Transverse colon (tissue), 4 donors: ENCODE measurements around the gene IL12RB2. TPM values are rescaled to one million over a fixed set of nuclear protein-coding genes. Genes with fewer than 3 reads are reported as not detected.

Source experiments
- DNase-seq: peaks from one replicate; pipeline ENCODE4 v3.0.0-alpha.2; 2019
- H3K27ac ChIP-seq, 4 donors: fragments of 200-600 bp; sonication (generic); 2 replicates each; pipeline ENCODE4 v1.5.1; 2016 to 2018; ENCODE audit warnings: inconsistent platforms in 4 of 4
- H3K27me3 ChIP-seq: fragments of 200-600 bp; sonication (generic); 2 replicates; pipeline ENCODE4 v1.5.1; 2017; ENCODE audit warnings: inconsistent platforms
- H3K36me3 ChIP-seq, 4 donors: fragments of 200-600 bp; sonication (generic); 2 replicates each; pipeline ENCODE4 v1.5.1; 2017 to 2019; ENCODE audit warnings: inconsistent platforms in 4 of 4
- H3K4me1 ChIP-seq, 4 donors: fragments of 200-600 bp; sonication (generic); 2 replicates each; pipeline ENCODE4 v1.5.1; 2017 to 2020; ENCODE audit warnings: inconsistent platforms in 4 of 4
- H3K4me3 ChIP-seq, 4 donors: fragments of 200-600 bp; sonication (generic); 1 replicate in 1 of 4; 2 replicates in 3 of 4; pipeline versions ENCODE4 v1.5.1 to v1.6.1; 2017 to 2019; ENCODE audit warnings: inconsistent platforms in 4 of 4
- H3K9me3 ChIP-seq, 2 donors: fragments of 200-600 bp; sonication (generic); 2 replicates each; pipeline ENCODE4 v1.5.1; 2017 to 2019; ENCODE audit warnings: inconsistent platforms in 2 of 2
- EP300 ChIP-seq: sonication (generic); formaldehyde crosslinking; IDR thresholded peaks from one replicate; pipeline ENCODE4 v1.6.1; 2017; ENCODE audit warnings: antibody characterized with exemption, low read depth
- POLR2A ChIP-seq: fragments of 450-650 bp; IDR thresholded peaks from one replicate; pipeline ENCODE4 v1.6.1; 2016; ENCODE audit warnings: antibody characterized with exemption, mild to moderate bottlenecking, moderate library complexity
- POLR2AphosphoS5 ChIP-seq, 3 donors: sonication (generic); formaldehyde crosslinking; IDR thresholded peaks; one replicate each; pipeline ENCODE4 v1.6.1; 2016; ENCODE audit warnings: antibody characterized with exemption in 3 of 3
- WGBS, 2 donors: methylation state at CpG; one replicate each; pipeline ENCODE4 v1.1.5; 2018; ENCODE audit warnings: low coverage in 1 of 2; 5-methylcytosine and 5-hydroxymethylcytosine counted together
- in situ Hi-C, 4 donors: fragments of 200-750 bp; cut with MboI; loops; one replicate each; pipeline versions ENCODE4 v1.15.0 to v1.15.1; 2017; ENCODE audit warnings: low sequenced_read_pairs in 3 of 4, low pct_ligation_motif_present in 1 of 4, low pct_unique_long_range_greater_than_20kb in 1 of 4
- intact Hi-C: fragments of 100-400 bp; cut with DNase I; formaldehyde crosslinking; loops from one replicate; pipeline ENCODE4 v1.15.1; 2023; ENCODE audit warnings: low total_unique reads
- total RNA-seq, 4 donors: library from RNA; depleted of rRNA; stranded (reverse); fragments of >200 nt; gene quantifications; one replicate each; pipeline ENCODE4 v1.1.0, GENCODE V29; 2016
- TF ChIP-seq, protein P1 (sequence below), 5 experiments: fragments of 200-600 bp in 3 of 5; fragments of 450-650 bp in 2 of 5; sonication (generic) in 3 of 5; IDR thresholded peaks; 1 replicate in 2 of 5; 2 replicates in 3 of 5; pipeline ENCODE4 v1.5.1; 2016 to 2017; ENCODE audit warnings: antibody characterized with exemption in 5 of 5, inconsistent platforms in 3 of 5, mild to moderate bottlenecking in 2 of 5, moderate library complexity in 1 of 5

IL12RB2 gene
- total RNA-seq, 4 donors from 2014 or later, result 1.2 to 3.3 TPM; not detected in 2

DNA sequence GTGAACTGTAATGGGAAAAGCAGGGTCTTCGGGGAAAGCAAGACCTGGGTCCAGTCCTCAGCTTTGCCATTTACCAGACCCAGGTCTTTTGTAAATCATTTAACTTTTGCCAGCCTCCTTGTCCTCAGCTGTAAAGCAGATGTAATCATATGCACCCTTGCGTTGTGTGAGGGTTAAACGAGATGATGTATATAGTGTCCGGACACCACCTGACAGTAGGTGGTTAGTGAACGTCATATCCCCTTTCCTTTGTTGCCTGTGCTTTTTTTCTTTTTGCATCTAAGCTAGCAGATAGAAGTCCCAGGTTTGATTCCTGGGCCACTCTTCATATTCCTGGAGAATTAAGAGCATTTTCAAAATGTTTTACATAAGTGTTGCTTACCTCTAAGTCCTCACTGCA lies 28.5 kb downstream of the IL12RB2 start:
- TF ChIP-seq EP300 (no peak), POLR2AphosphoS5 (IDR thresholded peaks at IDR 0.05) (no peak), POLR2A (no peak)
- TF ChIP-seq, protein P1, sequence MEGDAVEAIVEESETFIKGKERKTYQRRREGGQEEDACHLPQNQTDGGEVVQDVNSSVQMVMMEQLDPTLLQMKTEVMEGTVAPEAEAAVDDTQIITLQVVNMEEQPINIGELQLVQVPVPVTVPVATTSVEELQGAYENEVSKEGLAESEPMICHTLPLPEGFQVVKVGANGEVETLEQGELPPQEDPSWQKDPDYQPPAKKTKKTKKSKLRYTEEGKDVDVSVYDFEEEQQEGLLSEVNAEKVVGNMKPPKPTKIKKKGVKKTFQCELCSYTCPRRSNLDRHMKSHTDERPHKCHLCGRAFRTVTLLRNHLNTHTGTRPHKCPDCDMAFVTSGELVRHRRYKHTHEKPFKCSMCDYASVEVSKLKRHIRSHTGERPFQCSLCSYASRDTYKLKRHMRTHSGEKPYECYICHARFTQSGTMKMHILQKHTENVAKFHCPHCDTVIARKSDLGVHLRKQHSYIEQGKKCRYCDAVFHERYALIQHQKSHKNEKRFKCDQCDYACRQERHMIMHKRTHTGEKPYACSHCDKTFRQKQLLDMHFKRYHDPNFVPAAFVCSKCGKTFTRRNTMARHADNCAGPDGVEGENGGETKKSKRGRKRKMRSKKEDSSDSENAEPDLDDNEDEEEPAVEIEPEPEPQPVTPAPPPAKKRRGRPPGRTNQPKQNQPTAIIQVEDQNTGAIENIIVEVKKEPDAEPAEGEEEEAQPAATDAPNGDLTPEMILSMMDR (IDR thresholded peaks at IDR 0.05), result no peak
- DNase-seq, result no peak
- Histone ChIP-seq H3K27ac (no peak overlapping the region), H3K4me3 (no peak overlapping the region), H3K36me3 (no peaks in the 10 kb centered on the region), H3K9me3 (no peaks in the 10 kb centered on the region), H3K4me1 (peaks cover 0 to 13% (median 2%) of the 10 kb centered on the region in 4 donors), H3K27me3 (no peaks in the 10 kb centered on the region)
- intact Hi-C loops (no loop called here), in situ Hi-C loops (no loop called here)
- 81 to 85% methylated on average over 4 to 5 of the region's 5 CpGs for WGBS, 2 donors

DNA sequence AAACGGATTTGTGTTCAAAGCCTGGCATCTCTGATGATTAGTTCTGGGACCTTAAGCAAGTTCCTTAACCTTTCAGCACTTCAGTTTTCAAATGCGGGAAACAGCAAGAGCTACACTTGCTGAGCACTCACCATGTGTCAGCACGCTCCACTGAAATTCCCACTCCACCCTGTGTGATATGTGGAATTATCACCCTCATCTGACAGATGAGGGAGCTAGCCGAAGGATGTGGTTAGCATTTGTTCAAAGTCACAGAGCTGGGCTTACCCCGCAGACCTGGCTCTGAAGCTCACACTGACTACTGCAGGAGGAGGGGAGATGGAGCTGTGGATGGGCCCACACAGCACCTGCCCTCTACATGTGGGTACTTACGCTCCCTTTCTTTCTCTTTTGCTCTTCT lies 29.1 kb downstream of the IL12RB2 start:
- intact Hi-C loops (no loop called here), in situ Hi-C loops (no loop called here)
- TF ChIP-seq POLR2AphosphoS5 (IDR thresholded peaks at IDR 0.05) (no peak), EP300 (no peak), POLR2A (no peak)
- TF ChIP-seq, protein P1 (IDR thresholded peaks at IDR 0.05), result no peak
- H3K27me3 ChIP-seq, result no peaks in the 10 kb centered on the region
- 86 to 100% methylated on average over 1 to 6 of the region's 6 CpGs for WGBS, 2 donors
- H3K9me3 ChIP-seq, result no peaks in the 10 kb centered on the region
- peaks cover 0 to 13% (median 2%) of the 10 kb centered on the region in 4 donors for H3K4me1 ChIP-seq
- peak; percentile 10 for DNase-seq
- H3K36me3 ChIP-seq, result no peaks in the 10 kb centered on the region
- no peak overlapping the region for H3K4me3 ChIP-seq
- no peak overlapping the region for H3K27ac ChIP-seq

DNA sequence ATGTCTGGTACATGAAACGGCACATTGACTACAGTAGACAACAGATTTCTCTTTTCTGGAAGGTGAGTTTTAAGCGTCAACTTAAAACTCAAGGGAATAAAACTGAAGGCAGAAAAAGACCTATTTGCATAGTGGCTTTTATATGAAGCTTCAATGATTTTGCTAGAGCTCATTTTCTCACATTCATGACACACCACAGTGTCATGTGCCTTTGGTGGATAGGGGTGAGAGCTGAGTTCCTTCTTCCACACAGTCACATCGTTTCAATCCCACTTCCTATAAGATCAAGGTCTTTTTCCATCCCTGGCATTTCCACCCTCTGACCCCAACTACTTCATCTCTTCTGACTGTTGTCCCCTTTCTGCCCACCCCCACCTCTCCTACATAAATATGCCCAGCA lies 31.0 kb downstream of the IL12RB2 start:
- DNase-seq, result no peak
- WGBS, 2 donors, result 67 to 92% methylated on average over 3 of the region's 3 CpGs
- H3K4me1 ChIP-seq, result peaks cover 0 to 13% (median 2%) of the 10 kb centered on the region in 4 donors
- H3K4me3 ChIP-seq, result no peak overlapping the region
- no peaks in the 10 kb centered on the region for H3K9me3 ChIP-seq
- intact Hi-C loops (no loop called here), in situ Hi-C loops (no loop called here)
- no peak for TF ChIP-seq EP300
- no peak for TF ChIP-seq POLR2AphosphoS5 (IDR thresholded peaks at IDR 0.05)
- no peak for TF ChIP-seq POLR2A
- TF ChIP-seq, protein P1 (IDR thresholded peaks at IDR 0.05), result no peak
- H3K27ac ChIP-seq, result no peak overlapping the region
- no peaks in the 10 kb centered on the region for H3K36me3 ChIP-seq
- no peaks in the 10 kb centered on the region for H3K27me3 ChIP-seq

DNA sequence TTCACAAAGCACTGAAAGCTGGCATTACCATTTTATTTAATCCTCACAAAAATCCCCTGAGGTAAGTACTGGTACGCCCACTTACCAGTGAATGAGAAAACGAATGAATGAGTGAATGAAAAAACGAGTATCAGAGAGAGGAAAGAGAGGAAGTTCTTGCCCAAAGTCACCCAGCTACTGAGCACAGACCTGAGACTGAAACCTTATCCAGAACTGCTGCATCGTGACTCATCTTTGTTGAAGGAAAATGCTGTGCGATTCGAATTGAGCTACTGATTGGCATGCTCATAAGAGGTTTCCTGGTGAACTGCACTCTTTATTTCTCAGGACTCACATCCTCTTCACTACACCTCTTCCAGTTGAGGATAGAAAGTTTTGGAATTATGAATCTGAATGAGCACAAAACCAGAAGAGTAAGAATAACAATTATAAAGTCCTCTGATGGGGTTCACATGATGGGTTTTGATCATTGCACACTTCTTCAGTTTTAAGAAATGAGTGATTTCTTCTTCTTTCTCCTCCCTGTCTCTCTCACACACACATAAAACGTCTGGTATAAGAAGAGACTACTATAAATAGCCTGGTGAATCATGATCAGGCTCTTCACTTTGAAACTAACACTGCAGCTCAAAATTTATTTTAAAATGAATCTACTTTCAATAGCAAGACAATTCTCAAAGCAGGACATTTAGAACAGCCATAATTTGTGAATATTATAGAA lies 32.1 kb downstream of the IL12RB2 start:
- no peak overlapping the region for H3K4me3 ChIP-seq
- H3K9me3 ChIP-seq, result no peaks in the 10 kb centered on the region
- no peaks in the 10 kb centered on the region for H3K27me3 ChIP-seq
- TF ChIP-seq EP300 (no peak), POLR2A (no peak)
- H3K27ac ChIP-seq, result no peak overlapping the region
- WGBS, 2 donors, result 47 to 60% methylated on average over 7 of the region's 7 CpGs
- peaks cover 0 to 13% (median 2%) of the 10 kb centered on the region in 4 donors for H3K4me1 ChIP-seq
- intact Hi-C loops, result no loop called here
- in situ Hi-C loops, result loop anchor here in 3 of 4 donors (10.0 kb wide), 2 partner anchors 155 to 165 kb away; no protein-coding TSS in a partner anchor
- DNase-seq, result no peak
- H3K36me3 ChIP-seq, result no peaks in the 10 kb centered on the region
